NCI-H460 (cell line): Measurements from ENCODE around the gene URM1. TPM values are rescaled to one million over a fixed set of nuclear protein-coding genes. Genes with fewer than 3 reads are reported as not detected.

Experiments used
- DNase-seq: peaks from one replicate; pipeline ENCODE4 v3.0.0-alpha.2; 2016; ENCODE audit warnings: low read depth; ENCODE audit errors: extremely low read depth
- total RNA-seq: library from RNA; depleted of rRNA; stranded (reverse); fragments of >200 nt; shearing (Covaris generic); gene quantifications from 2 replicates; pipeline ENCODE4 v1.2.3, GENCODE V29; 2014

The URM1 gene
- total RNA-seq, 1 experiment from 2014 or later, result 52.5 TPM

- no peak for DNase-seq
Measured at GRCh38 chr9:128344931-128345605, 26.1 kb upstream of the URM1 start.

GRCh38 chr9:128349125-128349524, 22.0 kb upstream of the URM1 start:
- no peak for DNase-seq

GRCh38 chr9:128349772-128350171, 21.4 kb upstream of the URM1 start:
- no peak for DNase-seq

DNA sequence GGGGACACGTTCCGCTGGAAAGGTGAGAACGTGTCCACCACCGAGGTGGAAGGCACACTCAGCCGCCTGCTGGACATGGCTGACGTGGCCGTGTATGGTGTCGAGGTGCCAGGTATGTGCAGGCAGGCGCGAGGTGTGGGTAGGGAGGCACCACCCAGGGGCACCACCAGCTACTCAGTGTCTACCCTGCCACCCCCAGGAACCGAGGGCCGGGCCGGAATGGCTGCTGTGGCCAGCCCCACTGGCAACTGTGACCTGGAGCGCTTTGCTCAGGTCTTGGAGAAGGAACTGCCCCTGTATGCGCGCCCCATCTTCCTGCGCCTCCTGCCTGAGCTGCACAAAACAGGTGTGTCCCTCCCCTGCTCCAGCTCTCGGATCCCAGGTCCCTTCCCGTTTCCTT, 15.7 kb upstream of the URM1 start:
- no peak for DNase-seq

DNA sequence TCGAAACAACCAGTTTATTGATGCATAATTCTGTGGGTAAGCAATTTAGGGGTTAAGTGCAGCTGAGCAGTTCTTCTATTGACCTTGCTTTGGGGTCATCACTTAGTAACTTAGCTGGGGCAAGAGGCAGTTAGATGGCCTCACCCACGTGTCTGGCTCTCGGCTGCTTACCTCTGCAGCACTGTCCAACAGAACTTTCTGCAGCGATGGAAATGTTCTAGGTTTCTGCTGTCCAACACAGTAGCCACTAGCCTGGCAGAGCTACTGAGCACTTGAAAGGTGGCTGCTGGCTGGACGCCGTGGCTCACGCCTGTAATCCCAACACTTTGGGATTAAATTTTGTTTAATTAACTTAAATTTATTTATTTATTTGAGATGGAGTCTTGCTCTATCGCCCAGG, 13.1 kb upstream of the URM1 start:
- no peak for DNase-seq

DNA sequence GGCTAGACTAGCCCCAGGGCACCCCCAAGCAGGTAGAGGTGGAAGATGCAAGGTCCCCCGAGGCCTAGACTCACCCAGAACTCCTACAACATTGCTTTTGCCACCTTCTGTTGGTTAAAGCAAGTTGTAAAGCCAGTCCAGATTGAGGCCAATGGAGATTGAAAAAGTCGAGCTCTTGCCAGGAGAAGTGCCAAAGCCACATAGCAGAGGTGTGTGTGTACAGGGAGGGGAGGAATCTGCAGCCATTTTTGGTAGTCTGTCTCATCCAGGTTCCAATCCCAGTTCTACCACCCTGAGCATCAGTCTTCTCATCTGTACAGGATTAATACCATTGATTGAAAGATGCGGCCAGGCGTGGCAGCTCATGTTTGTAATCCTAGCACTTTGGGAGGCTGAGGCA, 12.3 kb upstream of the URM1 start:
- DNase-seq, result no peak

DNA sequence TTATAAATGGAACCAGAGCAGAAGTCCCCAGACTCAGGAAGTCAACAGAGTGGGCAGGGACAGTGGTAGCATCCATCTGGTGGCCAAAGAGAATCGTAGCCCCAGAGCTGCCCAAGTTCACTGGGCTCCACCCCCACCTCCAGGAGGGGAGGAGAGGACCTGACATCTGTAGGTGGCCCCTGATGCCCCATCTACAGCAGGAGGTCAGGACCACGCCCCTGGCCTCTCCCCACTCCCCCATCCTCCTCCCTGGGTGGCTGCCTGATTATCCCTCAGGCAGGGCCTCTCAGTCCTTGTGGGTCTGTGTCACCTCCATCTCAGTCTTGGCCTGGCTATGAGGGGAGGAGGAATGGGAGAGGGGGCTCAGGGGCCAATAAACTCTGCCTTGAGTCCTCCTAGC, 10.3 kb upstream of the URM1 start:
- no peak for DNase-seq

DNA sequence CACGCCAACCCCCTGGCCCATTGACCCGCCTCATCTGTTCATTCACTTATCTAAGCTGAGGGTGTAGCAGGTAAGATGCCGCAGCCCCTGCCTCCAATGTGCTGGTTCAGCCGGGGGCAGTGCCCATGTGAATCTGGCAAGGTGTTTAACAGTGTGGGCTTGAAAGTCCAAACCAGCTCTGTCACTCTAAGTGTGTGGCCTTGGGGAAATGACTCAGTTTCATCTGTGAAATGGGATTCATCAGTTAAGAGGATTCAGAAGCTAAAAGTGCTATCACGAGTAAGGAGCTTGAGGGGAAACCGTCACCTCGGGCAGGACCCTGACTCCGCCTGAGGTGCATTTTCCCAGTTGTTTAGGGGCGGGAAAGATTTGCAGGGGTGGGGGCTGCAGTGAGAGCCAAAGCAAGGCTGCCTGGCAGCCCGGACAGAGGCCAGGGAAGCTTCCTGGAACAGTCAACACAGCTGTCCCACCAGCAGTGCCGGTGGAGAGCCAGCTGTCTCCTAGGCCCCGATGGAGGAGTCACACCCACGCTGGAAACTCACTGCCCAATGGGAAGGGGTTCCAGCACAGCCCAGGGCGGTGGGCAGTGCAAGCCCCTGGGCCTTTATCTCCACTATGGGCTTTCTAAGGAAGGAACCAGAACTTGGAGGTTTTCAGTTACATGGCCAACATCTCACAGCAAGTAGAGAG, 9.7 kb upstream of the URM1 start:
- no peak for DNase-seq

DNA sequence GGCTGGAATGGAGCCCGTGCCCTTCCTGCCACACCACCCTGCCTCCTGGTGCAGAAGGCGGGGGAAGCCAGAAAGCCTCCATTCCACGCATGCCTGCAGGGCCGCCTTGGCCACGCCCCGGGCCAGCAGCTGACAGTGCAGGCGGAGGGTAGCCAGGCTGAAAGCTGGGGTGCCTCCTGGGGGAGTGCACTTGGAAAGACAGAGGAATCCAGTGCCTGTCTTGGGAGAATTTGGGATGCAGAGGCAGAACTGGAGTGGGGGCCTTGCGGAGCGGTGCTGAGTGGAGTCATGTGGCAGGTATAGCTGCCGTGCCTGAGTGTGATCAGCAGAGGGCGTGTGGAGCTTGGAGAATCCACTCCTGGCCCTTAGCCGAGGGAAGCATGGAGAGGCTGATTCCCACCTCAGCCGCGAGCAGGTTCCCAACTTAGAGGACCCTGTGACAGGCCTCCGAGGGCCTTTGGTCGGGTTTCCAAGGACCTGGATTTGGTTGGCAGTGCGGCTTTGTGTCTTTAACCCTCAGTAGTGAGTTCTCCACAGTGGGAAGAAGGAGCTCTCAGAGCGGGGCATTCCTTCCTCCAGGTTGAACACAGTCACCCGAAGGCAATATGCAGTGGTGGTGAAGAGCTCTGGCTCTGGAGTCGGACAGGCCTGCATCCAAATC, 9.1 kb upstream of the URM1 start:
- DNase-seq, result peak; percentile 75

DNA sequence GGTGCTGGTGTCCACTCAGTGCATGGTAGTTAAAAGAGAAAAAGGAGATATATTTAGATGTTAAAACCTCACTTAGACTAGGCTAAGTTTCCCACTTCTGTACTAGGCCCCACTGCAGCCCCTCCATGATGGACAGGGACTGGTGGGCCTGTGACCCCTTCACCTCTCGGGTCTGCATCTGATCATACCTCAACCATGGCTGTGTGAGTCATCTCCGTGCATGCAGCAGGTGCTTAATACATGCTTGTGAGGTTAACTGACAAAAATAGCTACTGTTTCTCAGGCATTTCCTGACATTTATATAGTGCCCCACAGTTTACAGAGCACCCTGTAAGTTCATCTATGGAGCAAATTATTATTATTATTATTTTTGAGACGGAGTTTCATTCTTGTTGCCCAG, 8.4 kb upstream of the URM1 start:
- no peak for DNase-seq

DNA sequence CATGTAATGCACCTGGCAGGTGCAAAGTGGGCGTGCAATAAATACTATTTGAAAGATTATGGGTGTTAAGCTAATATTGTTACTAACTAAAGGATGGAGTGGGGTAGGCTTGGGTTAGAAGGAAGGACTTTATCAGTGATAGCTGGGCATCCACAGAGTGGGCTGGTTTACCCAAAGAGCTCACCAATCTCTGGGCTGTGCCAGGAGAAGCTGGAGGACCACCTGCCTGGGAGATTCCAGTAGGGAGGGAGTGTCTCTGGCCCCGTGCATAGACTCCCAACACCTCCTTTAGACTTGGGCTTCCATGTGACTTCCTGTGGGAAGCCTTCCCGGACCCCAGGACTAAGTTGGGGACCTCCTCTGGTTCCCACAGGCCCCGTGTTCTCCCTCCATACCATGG, 5.6 kb upstream of the URM1 start:
- no peak for DNase-seq

GRCh38 chr9:128369024-128369706, 2.0 kb upstream of the URM1 start:
- no peak for DNase-seq

DNA sequence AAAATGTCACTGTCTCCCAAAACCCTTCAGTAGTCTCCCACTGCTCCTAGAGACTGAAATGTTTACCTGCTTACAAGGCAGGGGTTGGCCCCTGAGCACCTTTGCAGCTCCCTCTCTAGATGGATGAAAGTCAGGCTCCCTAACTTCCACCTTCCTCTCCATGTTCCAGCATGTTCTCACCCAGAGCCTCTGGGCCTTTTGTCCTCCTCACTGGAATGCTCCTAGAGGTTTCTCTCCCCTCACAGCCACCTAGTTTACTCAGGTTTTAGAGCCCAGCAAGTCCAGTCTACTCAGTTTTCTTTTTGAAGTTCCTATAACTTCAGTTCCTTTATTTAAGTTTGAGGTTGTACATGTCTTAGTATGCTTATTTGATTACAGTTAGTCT, 815 bp upstream of the URM1 start:
- no peak for DNase-seq

DNA sequence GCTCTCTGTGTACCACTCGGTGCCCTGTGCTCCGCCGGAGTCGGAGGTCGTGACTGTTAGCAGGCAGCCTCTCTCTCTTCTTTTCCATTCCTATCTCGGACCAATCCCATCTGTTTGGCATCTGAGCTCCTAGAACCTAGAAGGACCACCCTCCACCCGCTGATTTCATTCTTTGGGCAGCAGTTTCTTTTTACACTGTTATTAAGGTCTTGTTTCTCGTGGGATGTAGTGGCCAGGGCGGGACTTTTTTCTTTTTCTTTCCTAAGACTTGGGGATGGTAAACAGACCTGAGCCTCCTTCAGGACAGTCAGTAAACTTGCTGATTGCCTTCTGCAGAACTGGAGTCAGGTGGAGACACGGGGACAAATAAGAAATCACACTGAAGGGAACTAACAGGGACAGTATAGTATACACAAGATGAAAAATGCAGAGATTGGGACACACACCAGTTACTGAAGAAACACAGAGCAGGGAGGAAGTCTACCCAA, 500 bp downstream of the URM1 start:
- no peak for DNase-seq

DNA sequence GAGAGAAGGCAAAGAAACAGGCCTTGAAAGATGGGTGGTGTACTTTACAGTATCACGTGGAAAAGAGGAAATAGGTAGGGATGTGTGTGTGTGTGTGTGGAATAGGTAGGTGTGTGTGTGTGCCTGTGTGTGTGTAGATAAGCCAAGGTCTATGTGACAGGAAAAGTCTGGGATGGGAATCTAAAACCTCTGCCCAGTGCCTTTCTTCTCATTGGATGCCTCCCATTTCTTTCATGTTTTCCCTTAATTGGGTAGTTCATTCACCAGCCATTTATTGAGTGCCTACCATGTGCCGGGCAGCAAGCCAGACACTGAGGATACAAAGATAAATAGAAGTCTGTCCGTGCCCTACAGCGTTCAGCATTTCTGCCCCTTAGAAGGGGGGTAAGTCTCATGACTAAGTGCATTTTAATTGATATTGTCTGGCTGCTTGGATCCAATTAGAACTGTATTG, 1.0 kb downstream of the URM1 start:
- no peak for DNase-seq

DNA sequence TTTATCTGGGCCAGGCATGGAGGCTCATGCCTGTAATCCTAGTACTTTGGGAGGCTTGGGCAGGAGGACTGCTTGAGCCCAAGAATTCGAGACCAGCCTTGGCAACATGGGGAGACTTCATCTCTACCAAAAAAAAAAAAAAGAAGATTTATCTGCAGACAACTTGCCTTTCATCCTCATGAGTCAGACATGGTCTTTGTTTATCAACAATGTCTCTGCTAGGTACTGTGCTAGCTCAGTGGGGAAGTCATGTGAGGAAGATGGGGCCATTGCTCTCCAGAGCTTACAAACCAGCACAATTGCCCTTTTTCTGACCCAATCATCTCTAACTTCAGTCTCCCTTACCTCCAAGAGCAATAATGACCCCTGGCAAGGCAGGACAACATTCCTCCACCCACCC, 1.6 kb downstream of the URM1 start:
- no peak for DNase-seq

GRCh38 chr9:128374221-128374675, 3.1 kb downstream of the URM1 start:
- no peak for DNase-seq

GRCh38 chr9:128375865-128376264, 4.7 kb downstream of the URM1 start:
- no peak for DNase-seq

- DNase-seq, result no peak
Measured at GRCh38 chr9:128382261-128382660, 11.1 kb downstream of the URM1 start.

DNA sequence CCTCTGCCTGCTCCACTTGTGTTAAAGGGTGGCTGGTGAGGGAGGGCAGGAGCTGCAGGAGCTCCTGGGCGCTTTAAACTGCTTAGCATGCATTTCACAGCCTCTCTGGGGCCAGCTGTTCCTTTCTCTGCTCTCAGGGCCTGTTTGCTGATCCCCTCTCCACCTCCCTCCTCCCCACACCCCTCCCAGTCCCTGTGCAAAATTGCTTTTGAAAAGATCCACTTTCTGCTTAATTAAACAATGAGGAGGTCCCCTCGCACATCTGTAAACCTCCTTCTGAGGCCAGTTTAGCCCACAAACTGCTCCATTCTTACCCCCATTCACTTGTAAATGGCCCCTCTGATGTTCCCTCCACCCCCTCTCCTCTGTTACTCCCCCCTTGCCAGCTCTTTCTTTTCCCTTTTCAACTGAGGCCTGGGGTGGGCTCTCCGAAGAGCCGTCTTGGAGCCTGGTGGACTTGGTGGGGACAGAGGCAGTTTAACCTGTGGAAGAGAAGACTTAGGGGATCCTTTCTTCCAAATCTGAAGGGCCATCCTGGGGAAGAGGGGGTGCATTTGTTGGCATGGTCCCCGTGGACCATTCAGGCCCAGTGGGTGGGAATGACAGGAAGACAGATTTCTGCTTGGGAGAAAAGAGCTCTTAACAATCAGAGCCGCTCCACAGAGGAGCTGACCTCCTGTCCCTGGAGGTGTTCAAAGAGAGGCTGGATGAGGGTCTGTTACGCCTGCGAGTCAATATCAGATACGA, 12.0 kb downstream of the URM1 start:
- DNase-seq, result no peak

DNA sequence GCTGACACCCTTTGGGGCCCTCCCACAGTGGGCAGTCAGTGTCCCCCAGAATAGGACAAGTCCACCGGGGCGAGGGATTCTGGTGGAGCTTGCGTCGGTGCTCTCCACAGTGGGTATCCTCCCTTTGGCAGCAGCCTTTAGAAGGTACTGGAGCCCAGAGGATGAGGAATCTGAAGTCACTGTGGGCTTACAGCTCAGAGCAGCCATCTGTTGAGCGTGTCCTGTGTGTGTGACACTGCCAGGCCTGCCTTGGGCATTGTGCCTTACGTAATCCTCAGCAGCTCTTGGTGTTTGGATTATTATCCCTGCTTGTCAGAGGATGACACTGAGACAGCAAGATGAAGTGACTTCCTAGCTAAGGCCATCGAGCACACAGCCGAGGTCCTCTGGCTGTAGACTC, 12.6 kb downstream of the URM1 start:
- DNase-seq, result no peak
